CD4-positive, alpha-beta T cell treated with Interleukin-15 for 4 hours (primary cell): ENCODE data around the gene SLC29A2.
"Not testable (repeated sequence)": the region's sequence is repeated elsewhere in the genome, so short reads cannot be mapped to it uniquely, and the experiment has no call there.

ENCODE experiments used
- DNase-seq: peaks from one replicate; pipeline ENCODE4 v3.0.0-alpha.2; 2020; ENCODE audit warnings: low spot score

The SLC29A2 gene

DNA sequence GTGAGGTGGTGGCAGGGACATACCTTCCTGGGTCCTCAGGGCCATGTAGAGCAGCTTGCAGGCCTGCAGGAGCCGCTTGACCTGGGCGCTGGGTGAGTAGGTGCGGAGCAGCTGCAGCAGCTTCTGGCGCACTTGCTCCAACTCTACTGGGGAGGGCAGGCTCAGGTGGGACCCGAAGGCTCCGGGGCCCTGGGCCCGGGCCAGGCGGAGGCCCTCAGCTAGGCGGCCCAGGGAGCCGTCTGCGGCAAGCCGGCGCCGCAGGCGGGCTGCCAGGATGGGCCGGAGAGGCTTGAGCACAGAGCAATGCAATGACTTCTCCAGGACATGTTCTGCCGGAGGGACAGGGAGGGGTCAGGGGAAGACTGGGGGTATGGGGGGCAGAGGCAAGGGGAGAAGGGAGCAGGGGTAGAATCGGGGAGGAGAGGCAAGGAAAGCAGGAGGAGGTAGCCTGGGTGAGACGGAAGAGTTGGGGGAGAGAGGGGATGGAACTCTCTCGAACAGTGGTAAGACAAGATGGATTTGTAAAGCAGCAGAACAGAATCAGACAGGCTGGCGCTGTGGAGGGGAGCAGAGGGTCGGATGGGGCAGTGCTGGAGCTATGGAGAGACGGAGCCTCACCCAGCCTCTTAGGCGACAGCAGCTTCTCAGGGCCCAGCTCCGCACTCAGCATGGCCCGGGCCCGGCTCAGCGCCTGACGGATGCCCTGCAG, 37.5 kb downstream of the SLC29A2 start:
- DNase-seq: no peak

DNA sequence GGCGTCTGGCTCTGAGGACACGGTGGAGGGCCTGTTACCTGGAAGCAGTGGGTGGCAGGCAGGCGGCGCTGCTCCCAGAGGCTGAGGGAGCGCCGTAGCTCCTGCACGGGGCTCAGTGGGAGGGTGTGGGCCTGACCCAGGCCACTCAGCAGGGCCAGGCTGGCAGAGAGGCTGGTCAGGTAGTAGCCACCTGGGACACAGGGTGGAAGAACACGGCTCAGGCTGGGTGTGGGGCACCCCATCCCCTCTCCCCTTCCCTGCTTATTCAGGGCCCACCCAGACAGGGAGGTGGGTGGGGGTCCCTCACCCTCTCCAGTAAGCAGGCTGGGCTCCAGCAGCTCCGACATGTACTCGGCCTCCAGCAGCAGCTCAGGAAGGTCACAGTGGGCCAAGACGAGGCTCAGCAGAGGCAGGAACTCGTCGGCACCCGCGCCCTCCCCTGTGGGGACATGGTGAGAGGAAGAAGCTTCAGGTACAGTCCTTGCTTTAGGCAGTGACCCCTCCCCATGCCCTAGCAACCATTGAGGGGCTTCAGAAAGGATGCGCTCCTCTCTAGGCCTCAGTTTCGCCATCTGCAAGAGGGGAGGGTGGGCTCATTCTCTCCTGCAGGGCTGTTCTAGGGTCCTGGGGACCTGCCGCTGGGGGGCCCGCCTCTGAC, 38.2 kb downstream of the SLC29A2 start:
- no peak for DNase-seq

DNA sequence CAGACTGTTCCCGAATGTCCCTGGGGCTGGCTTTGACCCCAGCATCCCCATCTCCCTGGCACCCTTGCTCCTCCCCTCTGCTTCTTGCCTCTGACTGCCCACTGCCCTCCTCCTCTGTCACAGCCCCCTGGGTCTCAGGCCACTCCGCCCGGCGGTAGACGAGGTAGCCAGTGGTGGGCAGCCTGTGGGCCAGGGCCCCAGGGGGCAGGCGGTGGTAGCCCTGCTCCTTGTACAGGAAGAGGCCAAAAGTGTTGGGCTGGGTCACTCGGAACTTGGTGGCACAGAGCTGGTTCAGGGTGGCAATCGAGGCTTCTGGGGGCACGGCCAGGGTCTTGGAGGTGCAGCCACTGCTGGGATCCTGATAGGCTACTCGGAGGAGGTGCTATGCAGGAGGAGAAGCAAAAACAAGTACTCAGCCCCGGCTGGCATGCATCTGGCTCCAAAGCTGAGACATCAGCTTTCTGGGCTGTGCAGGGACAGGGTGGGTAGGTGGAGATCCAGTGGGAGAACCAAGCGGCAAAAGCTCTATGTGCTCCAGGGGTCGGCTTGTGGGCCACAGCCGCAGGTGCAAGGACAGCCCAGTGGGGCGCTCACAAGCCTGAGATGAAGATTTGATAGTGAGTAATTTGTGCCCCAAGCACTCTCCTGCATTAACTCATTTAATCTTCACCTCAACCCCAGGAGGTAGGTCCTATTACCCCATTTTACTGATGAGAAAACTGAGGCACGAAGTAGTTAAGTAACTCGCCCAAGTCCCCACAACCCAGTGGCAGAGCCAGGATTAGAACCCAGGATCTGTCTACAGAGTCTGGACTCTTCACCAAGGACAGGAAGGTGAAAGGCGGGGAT, 39.0 kb downstream of the SLC29A2 start:
- no peak for DNase-seq

DNA sequence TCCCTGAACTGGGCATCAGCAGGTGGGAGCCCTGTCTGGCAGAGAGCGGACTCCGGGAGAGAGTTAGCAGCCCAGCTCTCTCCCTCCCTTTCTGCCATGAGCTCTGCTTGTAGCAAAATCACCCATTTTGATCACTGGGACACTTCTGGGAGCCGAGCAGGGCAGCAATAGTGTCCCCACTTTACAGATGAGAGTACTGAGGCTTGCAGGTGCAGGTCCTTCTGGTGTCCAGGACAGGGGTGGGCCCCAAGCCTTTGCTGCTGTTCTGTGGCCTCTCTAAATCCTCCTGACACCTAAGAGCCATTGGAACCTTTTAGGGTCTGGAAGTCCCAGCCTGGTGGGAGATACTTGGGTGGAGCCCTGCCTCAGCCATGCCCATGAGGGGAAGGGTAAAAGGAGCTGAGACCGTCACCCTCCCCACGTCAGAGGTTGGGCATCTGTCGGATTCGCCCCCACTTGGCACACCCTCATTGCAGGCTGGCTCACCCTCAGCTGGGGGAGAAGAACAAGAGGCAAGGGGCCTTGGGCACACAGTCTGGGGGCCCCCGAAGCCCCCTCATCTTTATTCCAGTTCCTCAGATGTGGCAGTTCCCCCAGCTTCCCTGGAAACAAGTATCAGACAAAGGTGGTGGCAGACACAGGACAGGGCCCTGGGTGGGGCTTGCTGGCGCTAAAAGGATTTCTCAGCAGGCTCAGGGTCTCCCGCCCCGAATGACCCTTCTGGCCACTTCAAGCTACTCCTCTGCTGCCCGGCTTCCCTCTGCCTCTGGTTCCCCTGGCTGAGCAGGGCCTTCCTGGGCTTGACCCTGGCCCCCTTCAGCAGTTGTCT, 39.8 kb downstream of the SLC29A2 start:
- no peak for DNase-seq

DNA sequence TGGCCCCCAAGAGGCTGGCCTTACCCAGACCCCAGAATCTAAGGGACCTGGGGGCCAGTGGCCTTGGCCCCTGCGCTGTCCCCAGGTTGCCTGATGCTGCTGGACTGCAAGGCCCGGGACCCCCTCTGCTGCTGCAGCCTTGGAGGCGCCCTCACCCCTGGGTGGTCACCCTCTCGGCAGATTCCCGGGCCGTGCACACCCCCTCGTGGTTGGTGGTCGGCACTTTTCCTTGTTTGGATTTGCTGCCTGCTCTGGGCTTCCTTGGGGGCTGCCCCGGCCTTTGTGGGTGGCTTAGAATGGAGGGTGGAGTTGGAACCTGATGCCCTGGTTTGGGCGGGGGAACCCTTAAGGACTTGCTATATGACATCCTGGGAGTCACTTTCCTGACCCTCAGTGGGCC, 40.6 kb downstream of the SLC29A2 start:
- DNase-seq: no peak

DNA sequence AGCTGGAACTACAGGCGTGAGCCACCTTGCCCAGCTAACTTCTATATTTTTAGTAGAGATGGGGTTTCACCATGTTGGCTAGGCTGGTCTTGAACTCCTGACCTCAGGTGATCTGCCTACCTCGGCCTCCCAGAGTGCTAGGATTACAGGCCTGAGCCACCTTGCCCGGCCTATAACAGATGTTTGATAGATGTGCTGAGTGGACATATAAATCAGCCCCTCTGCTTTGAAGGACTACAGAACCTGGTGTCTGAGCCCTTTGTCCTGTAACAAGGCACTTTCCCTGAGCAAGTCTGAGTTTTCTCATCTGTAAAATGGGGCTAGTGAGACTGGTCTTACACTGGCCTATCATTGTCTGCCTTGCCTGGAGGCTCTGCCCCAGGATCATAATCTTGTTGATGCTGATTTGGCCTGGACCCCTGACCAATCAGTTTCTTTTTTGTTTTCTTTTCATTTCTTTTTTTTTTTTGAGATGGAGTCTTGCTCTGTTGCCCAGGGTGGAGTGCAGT, 42.3 kb downstream of the SLC29A2 start:
- no peak for DNase-seq

DNA sequence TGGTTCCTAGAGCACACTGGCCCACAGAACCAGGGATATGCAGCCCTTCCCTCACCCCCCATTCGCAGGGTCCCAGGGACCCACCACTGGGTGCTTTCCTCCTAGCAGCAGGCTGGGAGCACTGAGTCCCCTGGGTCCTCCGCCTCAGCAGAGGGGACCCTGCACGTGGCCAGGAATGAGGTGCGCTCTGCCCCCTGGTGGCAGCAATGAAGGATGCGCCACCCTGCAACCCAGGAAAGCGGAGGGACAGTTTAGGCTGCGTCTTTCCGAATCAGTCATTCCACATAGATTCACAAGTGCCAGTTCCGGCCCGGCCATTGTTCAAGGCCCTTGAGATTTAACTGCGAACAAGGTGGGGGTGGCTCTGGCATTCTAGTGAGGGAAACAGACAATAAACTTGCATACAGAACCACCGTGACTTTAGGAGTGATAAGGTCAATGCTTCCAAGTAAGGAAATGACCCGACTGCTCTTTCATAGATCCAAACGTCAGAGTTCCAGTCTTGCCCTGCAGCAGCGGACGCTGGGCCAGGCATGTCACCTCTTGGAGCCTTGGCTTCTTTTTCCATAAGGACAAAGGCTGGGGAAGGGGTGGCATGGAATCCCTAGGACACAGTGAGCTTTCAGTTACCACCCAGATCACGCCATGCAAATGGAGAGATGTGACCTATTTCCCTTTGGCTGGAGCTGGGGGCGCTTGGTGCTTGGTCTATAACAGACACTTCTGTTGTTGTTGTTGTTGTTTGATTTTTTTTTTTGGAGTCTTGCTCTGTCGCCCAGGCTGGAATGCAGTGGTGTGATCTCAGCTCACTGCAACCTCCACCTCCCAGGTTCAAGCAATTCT, 43.0 kb downstream of the SLC29A2 start:
- DNase-seq: peak; percentile 83

DNA sequence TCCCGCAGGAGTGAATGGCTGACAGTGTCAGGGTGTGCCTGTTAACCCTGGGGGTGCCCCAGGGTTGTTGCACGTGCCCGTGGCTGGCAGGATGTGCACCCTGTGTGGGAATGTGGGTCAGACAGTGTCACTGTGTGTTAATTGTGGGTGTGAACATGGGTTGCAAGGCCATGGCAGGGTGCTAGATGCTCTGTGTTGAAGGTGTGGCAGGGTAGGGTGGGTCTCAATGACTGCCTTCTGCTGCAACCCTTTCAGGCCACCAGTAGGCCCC, 43.6 kb downstream of the SLC29A2 start:
- DNase-seq: peak; percentile 42

DNA sequence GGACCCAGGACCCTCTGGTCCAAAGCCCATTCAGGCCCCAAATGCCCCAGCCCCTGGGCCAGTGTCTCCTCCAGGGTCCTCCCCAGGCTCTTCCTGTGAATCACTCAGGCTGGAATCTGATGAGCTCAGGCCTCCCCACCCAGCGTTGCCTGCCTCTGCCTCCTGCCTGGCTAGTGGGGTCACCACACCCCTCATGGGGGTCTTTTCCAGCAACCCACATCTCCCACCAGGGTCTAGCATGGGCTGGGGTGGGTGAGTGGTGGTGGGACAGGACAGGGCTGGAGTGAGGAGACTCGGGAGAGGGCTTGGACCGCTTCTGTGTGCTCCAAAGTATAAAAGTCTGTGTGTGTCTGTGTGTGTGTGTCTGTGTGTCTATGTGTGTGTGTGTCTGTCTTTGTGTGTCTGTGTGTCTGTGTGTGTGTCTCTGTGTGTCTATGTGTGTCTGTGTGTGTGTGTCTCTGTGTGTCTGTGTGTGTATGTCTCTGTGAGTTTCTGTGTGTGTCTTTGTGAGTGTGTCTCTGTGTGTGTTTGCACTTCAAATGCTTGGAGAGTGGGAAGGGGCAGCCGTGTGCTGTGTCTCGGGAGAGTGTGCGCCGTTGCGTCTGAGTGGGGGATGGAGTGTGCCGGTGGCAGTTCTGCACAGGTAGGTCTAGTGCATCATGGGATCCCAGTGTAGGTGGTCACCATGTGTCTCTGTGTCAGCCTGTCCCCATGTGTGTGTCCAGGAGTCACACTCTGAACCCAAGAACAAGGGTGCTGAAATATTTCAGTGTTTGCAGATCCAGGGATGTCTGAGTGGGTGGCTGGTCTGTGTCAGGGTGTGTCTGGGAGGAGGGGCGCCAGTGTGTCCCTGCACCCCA, 44.2 kb downstream of the SLC29A2 start:
- DNase-seq: no peak

DNA sequence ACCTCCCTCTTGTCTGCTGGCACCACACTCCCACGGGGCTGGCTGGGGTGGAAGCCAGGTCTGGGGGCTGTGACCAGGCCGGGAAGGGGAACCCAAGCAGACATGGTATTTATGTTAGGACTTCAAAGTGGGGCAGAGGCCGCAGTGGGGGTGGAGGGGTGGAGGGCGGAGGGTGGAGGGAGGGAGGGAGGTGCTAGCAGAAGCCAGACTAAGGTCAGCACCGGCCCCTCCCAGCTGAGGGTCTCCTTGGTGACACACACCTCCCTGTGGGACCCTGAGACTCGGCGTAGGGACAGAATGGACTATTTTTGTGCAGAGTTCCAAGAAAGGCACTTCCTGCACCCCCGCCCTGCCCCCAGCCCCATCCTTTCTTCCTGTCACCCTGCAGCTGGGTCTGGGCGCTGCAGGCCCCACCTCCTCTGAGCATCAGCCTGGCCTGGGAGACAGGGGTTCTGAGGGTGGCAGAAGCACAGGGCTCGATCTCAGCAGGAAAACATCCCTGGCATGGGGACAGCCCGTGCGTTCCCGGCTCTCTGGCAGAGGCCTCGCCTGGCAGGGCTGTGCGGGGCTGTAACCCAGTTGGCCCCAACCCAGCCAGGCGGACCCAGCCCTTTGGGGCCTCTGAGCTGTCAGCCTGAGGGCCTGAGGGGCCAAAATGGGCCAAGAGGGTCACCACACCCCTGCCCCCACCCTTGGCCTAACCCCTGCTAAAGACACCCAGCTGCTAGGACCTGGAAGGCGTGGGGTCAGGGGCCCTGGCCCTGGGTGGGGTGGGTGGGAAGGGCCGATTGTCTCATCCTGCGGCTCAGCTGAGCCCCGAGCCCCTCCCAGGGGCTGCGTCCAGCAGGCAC, 45.1 kb downstream of the SLC29A2 start:
- peak; percentile 23 for DNase-seq

DNA sequence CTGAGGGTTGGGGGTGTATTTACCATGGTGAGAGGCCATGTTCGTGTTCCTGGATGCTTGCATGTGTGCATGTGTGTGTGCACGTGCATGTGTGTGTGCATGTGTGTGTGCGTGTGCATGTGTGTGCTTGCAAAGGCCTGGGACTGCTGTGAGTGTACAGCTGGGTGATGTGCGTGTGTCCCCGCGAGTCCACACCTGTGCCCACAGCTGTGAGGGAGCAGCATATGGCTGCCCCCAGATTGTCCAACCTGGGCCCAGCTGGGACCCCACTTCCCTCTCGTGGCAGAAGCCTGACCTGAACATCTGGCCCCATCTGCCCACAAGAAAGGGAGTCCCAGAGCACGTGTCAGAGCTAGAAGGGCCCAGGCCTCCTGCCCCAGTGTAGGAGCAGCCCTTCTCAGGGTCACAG, 46.3 kb downstream of the SLC29A2 start:
- DNase-seq: no peak

DNA sequence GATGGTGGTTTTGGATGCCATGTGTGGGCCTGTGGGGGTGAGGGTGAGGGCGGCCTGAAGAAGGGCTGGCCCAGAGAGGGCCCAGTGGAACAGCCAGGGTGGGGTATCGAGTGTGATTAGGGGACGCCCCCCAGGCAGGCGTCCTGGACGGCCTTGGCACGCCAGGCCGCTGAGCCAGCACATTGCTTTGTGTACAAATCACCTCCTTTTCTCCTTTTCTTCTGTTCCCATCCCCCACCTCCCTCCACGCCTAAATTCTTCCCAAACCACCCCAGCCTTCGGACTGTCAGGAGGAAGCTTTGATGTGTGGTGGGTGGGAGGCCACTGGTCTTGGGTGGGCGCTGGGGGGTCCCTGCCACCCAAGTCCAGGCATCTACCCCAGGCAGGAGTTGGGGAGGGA, 46.9 kb downstream of the SLC29A2 start:
- no peak for DNase-seq

DNA sequence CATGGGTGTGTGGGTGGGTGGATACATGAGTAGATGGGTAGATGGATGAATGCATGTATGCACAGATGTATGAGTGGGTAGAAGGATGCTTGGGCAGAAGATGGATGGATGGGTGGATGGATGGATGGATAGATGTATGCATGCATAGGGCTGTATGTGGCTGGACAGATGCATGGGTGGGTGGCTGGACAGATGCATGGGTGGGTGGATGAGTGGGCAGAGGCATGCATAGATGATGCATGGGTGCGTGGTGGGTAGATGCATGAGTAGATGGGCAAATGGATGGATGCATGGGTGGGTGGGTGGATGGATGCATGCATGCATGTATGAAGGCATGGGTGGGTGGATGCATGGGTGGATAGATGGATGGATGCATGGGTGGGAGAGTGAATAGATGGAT, 47.9 kb downstream of the SLC29A2 start:
- no peak for DNase-seq

DNA sequence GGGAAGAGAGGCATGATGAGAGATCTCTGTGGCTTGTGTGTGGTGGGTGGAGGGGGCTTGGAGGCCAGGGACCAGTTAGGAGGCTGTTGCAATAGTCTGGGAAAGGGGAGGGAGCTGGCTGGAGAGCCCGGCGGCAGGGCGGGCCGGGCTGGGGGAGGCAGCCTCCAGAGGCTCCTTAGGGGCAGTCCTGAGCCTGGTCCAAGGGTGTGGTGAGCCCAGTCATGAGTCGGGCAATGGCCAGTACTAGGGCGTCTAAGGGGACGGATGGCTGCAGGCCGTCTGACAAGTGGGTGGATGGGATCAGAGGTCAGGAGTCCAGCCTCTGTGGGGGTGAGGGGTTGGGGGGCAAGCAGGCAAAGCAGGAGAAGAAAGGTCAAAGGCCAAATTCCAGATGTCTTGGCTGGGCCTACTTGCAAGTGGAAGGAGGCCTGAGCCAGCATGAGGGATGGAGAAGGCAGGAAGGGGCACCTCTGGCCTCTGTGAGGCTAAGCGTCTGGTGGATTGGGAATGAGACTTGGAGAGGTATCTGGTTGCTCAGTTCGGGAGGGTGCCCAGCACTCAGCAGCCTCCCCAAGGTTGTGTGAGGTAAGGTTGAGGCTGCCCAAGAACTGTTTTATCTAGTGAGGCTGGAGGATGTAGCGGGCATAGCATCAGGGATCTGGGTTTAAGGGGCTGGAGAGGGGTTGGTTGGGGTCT, 48.7 kb downstream of the SLC29A2 start:
- no peak for DNase-seq

DNA sequence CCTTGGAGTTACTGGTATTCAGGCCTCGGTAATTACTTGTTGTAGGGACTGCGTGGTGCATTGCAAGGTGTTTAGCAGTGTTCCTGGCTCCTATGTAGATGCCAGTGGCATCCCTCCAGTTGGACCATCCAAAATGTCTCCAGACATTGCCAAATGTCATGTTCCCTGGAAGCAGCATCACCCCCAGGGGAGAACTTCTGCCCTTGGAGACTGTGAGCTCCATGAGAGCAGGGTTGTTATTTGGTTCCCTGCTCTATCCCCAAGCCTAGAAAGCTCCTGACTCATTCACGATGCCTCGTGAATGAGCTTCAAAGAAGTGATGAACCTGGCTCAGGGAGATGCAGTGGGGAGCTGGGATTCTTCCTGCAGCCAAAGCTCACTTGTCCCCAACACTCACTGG, 50.0 kb downstream of the SLC29A2 start:
- no peak for DNase-seq

DNA sequence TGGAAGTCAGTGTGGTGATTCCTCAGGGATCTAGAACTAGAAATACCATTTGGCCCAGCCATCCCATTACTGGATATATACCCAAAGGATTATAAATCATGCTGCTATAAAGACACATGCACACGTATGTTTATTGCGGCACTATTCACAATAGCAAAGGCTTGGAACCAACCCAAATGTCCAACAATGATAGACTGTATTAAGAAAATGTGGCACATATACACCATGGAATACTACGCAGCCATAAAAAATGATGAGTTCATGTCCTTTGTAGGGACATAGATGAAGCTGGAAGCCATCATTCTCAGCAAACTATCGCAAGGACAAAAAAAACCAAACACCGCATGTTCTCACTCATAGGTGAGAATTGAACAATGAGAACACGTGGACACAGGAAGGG, 50.8 kb downstream of the SLC29A2 start:
- not testable (repeated sequence) for DNase-seq

DNA sequence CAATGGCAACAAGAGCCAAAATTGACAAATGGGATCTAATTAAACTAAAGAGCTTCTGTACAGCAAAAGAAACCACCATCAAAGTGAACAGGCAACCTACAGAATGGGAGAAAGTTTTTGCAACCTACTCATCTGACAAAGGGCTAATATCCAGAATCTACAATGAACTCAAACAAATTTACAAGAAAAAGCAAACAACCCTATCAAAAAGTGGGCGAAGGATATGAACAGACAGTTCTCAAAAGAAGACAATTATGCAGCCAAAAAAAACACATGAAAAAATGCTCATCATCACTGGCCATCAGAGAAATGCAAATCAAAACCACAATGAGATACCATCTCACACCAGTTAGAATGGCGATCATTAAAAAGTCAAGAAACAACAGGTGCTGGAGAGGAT, 51.3 kb downstream of the SLC29A2 start:
- not testable (repeated sequence) for DNase-seq

DNA sequence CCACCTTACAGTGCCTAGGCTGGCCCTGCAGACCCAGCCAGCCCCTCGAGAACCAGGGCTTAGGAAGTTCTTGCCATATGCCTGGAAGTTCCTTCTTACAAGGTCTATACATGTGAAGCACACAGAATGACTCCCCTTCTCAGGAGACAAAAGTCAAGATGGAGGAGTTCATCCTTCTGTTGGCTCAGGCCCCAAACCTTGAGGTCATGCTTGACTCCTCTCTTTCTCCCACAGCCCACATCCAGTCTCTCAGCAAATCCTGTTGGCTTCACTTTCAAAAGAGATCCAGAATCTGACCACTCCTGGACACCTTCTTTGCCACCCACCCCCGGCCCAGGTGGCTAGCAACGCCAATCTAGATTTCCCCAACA, 53.0 kb downstream of the SLC29A2 start:
- DNase-seq: no peak
